Neutrophil (primary cell): ENCODE measurements around the gene PHAF1.

Experiments
- H3K27ac ChIP-seq: fragments of 200-600 bp; sonication (generic); 2 replicates; pipeline ENCODE4 v1.5.1; 2016; ENCODE audit warnings: mild to moderate bottlenecking, moderate library complexity
- H3K27me3 ChIP-seq: fragments of 200-600 bp; sonication (generic); 2 replicates; pipeline ENCODE4 v1.6.0; 2016; ENCODE audit warnings: mild to moderate bottlenecking
- H3K36me3 ChIP-seq: fragments of 200-600 bp; sonication (generic); 2 replicates; pipeline ENCODE4 v1.5.1; 2017
- H3K4me1 ChIP-seq, 2 experiments: fragments of 200-600 bp in 1 of 2; sonication (generic) in 1 of 2; 1 replicate in 1 of 2; 2 replicates in 1 of 2; pipeline versions ENCODE4 v1.5.1 to v1.6.1; 2013 to 2016; ENCODE audit warnings: low read depth in 1 of 2, low read length in 1 of 2, mild to moderate bottlenecking in 1 of 2, moderate library complexity in 1 of 2; ENCODE audit not compliant: control insufficient read depth in 1 of 2, insufficient read depth in 1 of 2
- H3K4me3 ChIP-seq, 2 experiments: fragments of 200-600 bp in 1 of 2; sonication (generic) in 1 of 2; 1 replicate in 1 of 2; 2 replicates in 1 of 2; pipeline ENCODE4 v1.5.1; 2013 to 2016; ENCODE audit warnings: low read depth in 1 of 2, low read length in 1 of 2, mild to moderate bottlenecking in 1 of 2, moderate library complexity in 1 of 2
- H3K9me3 ChIP-seq: fragments of 200-600 bp; sonication (generic); 2 replicates; pipeline ENCODE4 v1.5.1; 2016
- TF ChIP-seq, protein P1 (sequence below): fragments of 200-600 bp; sonication (generic); IDR thresholded peaks from 2 replicates; pipeline ENCODE4 v1.5.1; 2016; ENCODE audit warnings: antibody characterized with exemption

The PHAF1 gene

DNA sequence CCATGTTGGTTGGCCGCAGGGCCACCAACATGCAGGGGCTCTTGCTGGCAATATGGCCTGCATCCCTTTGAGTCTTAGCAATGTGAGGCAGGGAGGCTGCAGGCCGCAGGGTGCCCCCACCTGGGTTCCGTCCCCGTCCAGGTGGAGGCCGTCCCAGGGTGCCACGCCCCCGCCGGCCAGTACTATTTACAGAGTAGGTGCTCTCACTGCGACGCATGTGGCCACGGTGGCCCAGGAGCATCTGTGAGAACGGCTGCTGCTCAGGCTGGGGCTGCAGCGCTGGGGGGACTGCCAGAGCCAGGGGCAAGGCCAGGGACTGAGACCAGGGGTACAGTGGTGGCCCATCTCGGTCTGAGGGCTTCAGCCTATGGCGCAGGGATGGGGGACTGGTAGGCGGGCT lies 70.4 kb downstream of the PHAF1 start:
- TF ChIP-seq, protein P1, sequence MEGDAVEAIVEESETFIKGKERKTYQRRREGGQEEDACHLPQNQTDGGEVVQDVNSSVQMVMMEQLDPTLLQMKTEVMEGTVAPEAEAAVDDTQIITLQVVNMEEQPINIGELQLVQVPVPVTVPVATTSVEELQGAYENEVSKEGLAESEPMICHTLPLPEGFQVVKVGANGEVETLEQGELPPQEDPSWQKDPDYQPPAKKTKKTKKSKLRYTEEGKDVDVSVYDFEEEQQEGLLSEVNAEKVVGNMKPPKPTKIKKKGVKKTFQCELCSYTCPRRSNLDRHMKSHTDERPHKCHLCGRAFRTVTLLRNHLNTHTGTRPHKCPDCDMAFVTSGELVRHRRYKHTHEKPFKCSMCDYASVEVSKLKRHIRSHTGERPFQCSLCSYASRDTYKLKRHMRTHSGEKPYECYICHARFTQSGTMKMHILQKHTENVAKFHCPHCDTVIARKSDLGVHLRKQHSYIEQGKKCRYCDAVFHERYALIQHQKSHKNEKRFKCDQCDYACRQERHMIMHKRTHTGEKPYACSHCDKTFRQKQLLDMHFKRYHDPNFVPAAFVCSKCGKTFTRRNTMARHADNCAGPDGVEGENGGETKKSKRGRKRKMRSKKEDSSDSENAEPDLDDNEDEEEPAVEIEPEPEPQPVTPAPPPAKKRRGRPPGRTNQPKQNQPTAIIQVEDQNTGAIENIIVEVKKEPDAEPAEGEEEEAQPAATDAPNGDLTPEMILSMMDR, result no peak
- Histone ChIP-seq H3K27me3 (peaks cover 56% of the 10 kb centered on the region), H3K9me3 (no peaks in the 10 kb centered on the region), H3K36me3 (no peaks in the 10 kb centered on the region), H3K27ac (no peak overlapping the region), H3K4me1 (peaks cover 26 to 27% of the 10 kb centered on the region in 2 experiments), H3K4me3 (no peak overlapping the region)

- no peaks in the 10 kb centered on the region for H3K36me3 ChIP-seq
- H3K27ac ChIP-seq, result no peak overlapping the region
- TF ChIP-seq, protein P1, result no peak
- peaks cover 56% of the 10 kb centered on the region for H3K27me3 ChIP-seq
- H3K9me3 ChIP-seq, result no peaks in the 10 kb centered on the region
- peaks cover 34 to 36% of the 10 kb centered on the region in 2 experiments for H3K4me1 ChIP-seq
- H3K4me3 ChIP-seq, result no peak overlapping the region
These were observed 71.6 kb downstream of the PHAF1 start for GRCh38 chr16:67181346-67181745.

- H3K27ac ChIP-seq, result no peak overlapping the region
- H3K9me3 ChIP-seq, result no peaks in the 10 kb centered on the region
- H3K27me3 ChIP-seq, result peaks cover 55% of the 10 kb centered on the region
- H3K4me3 ChIP-seq, result no peak overlapping the region
- H3K36me3 ChIP-seq, result no peaks in the 10 kb centered on the region
- peaks cover 34 to 36% of the 10 kb centered on the region in 2 experiments for H3K4me1 ChIP-seq
- TF ChIP-seq, protein P1, result no peak
These were observed 72.5 kb downstream of the PHAF1 start for GRCh38 chr16:67182288-67182687.

GRCh38 chr16:67183284-67183626 lies 73.5 kb downstream of the PHAF1 start:
- Histone ChIP-seq H3K27ac (peak overlapping the region; percentile 85), H3K4me3 (peak overlapping the region; percentile 85 to 100), H3K36me3 (no peaks in the 10 kb centered on the region), H3K9me3 (no peaks in the 10 kb centered on the region), H3K27me3 (peaks cover 45% of the 10 kb centered on the region), H3K4me1 (peaks cover 31 to 32% of the 10 kb centered on the region in 2 experiments)
- TF ChIP-seq, protein P1, result no peak

GRCh38 chr16:67183627-67184452 lies 74.1 kb downstream of the PHAF1 start, which contains the start of gene MATCAP1:
TSS of gene MATCAP1 (minus strand) at chr16:67183963. CDS start at chr16:67180610, 3,353 bp downstream.
- Histone ChIP-seq H3K9me3 (no peaks in the 10 kb centered on the region), H3K27ac (peak within 1 kb of the TSS; percentile 85), H3K4me3 (peak within 1 kb of the TSS; percentile 85 to 100), H3K27me3 (peaks cover 39% of the 10 kb centered on the region), H3K36me3 (no peaks in the 10 kb centered on the region), H3K4me1 (peaks cover 26 to 30% of the 10 kb centered on the region in 2 experiments)
- TF ChIP-seq, protein P1, result no peak
